ENCODE results near the gene ZNF841.

DNA sequence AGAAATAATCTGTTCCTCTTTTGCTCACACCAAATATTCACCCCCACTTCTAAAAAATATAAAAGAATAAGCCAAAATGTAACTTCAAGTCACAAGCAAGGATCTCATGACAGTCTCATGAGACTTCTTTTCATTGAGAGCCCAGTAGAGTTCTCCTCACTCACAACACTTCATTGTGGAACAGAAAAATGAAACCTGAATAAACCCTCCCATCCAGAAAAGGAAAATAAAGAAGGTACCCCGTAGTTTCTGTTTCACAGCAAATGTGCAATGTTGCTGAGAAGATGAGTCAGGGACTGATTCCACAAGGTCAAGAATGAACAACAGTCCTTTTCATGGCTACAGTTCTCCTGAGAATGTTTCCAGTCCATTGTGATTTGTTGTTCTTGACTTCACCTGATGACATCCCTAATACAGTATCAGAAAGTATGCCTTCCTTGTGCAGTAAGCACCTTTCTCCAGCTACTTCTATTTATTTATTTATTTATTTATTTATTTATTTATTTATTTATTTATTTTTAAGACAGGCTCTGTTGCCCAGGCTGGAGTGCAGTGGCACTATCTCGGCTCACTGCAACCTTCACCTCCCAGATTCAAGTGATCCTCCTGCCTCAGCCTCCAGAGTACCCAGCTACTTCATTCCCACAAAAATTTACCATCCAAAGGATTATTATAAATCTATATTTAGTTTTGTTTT lies 6.4 kb upstream of the ZNF841 start:
- TF ChIP-seq CTCF (IDR thresholded peaks at IDR 0.05) (no peak), RFX5 (IDR thresholded peaks at IDR 0.05; ENCODE audit: low read length) (no peak), MEF2A (IDR thresholded peaks at IDR 0.05; ENCODE audit: borderline replicate concordance, low read depth) (no peak), FOXJ3 (CRISPR knock-in tag; IDR thresholded peaks at IDR 0.05) (no peak), GABPA (IDR thresholded peaks at IDR 0.05; ENCODE audit: low read depth) (no peak), CHD2 (IDR thresholded peaks at IDR 0.05; ENCODE audit: low read length, partially characterized antibody) (no peak), FOSL2 (IDR thresholded peaks at IDR 0.05; ENCODE audit: borderline replicate concordance, low read depth) (no peak), RXRA (IDR thresholded peaks at IDR 0.05; ENCODE audit: borderline replicate concordance, low read depth) (no peak), EP300 (IDR thresholded peaks at IDR 0.05; ENCODE audit: borderline replicate concordance in 1 of 2, low read depth in 1 of 2, low read length in 1 of 2) (no peak), EZH2phosphoT487 (IDR thresholded peaks at IDR 0.05; ENCODE audit: borderline replicate concordance, low read depth) (no peak), SMC3 (IDR thresholded peaks at IDR 0.05; ENCODE audit: low read depth, low read length) (no peak), MXI1 (IDR thresholded peaks at IDR 0.05; ENCODE audit: low read depth, low read length) (no peak), POLR2AphosphoS5 (IDR thresholded peaks at IDR 0.05; ENCODE audit: low read depth, low read length) (no peak)

Data from SK-N-SH (cell line).